Psoas muscle (tissue), 8 donors: Measurements from ENCODE around the gene NR1I2. TPM values are rescaled to one million over a fixed set of nuclear protein-coding genes. Genes with fewer than 3 reads are reported as not detected.

Source experiments
- ATAC-seq, 4 donors: fragments of 200-7000 bp; cut with Tn5 transposase; one replicate each; pipeline ENCODE4 v1.9.1; 2020; ENCODE audit warnings: moderate library complexity in 3 of 4, mild to moderate bottlenecking in 2 of 4
- DNase-seq, 2 donors: peaks; one replicate each; pipeline ENCODE4 v3.0.0-alpha.2; 2020
- H3K27ac ChIP-seq: fragments of 200-600 bp; one replicate; pipeline ENCODE4 v1.8.0; 2022
- H3K27me3 ChIP-seq, 3 donors: fragments of 200-600 bp in 1 of 3; one replicate each; pipeline versions ENCODE4 v1.6.1 to v1.8.0; 2013 to 2022; ENCODE audit warnings: low read length in 2 of 3, mild to moderate bottlenecking in 2 of 3, moderate library complexity in 1 of 3; ENCODE audit not compliant: insufficient read depth in 3 of 3
- H3K36me3 ChIP-seq, 2 donors: fragments of 200-600 bp in 1 of 2; one replicate each; pipeline versions ENCODE4 v1.6.1 to v1.8.0; 2013 to 2022; ENCODE audit warnings: low read depth in 1 of 2, mild to moderate bottlenecking in 1 of 2, moderate library complexity in 1 of 2; ENCODE audit not compliant: insufficient read depth in 1 of 2
- H3K4me1 ChIP-seq: fragments of 200-600 bp; one replicate; pipeline ENCODE4 v1.8.0; 2022
- H3K4me3 ChIP-seq: fragments of 200-600 bp; one replicate; pipeline ENCODE4 v1.8.0; 2022; ENCODE audit warnings: mild to moderate bottlenecking
- H3K9me3 ChIP-seq: fragments of 200-600 bp; one replicate; pipeline ENCODE4 v1.8.0; 2022
- WGBS, 3 donors: extraction: QIAGEN DNeasy Blood & Tissue Kit; methylation state at CpG; one replicate each; pipeline versions ENCODE4 v1.1.6 to v1.1.7; 2013; 5-methylcytosine and 5-hydroxymethylcytosine counted together
- intact Hi-C, 2 donors: fragments of 100-400 bp; cut with DNase I; formaldehyde crosslinking; loops; one replicate each; pipeline versions ENCODE4 v1.11.0 to v1.14.2; 2022
- long read RNA-seq, 2 donors: library from polyadenylated mRNA; unstranded; transcript quantifications; one replicate each; pipeline ENCODE4 v2.0.0, GENCODE V29; 2021
- polyA plus RNA-seq, 3 donors: library from polyadenylated mRNA; stranded (reverse); fragments of 200-250 nt; gene quantifications; one replicate each; pipeline ENCODE4 v1.2.3, GENCODE V29; 2013
- total RNA-seq, 4 donors: library from RNA; stranded (reverse); fragmentation: NEBNext Ultra II Directional in 2 of 4; extraction: Animal tissue kit (Norgen Biotek cat#: 25700) in 2 of 4; gene quantifications; one replicate each; pipeline versions ENCODE4 v1.2.1 to v1.2.4, GENCODE V29; 2021 to 2023
- TF ChIP-seq, protein P1 (sequence below): fragments of 200-600 bp; IDR thresholded peaks from one replicate; pipeline ENCODE4 v1.8.0; 2022; ENCODE audit warnings: antibody characterized with exemption
- donor health status: healthy with polysubstance abuse.
- donor health status: DM: no; HTN: no; CAD: no; lungs with moderate emphysema.
- donor health status: Bipolar disorder and iron deficiency.
- donor health status: healthy.
- donor health status: DM: yes; HTN: yes; CAD: no.
- donor health status: DM: no; HTN: no; CAD: no.
- donor health status: DM: no; HTN: no; CAD: no.
- donor health status: DM: yes; HTN: yes; CAD: no.

NR1I2 gene
- total RNA-seq (not detected), polyA plus RNA-seq (under 1 TPM in 2 of 3 donors, not detected in 1; 0.03 to 0.05 TPM)
- long read RNA-seq, donor 1, result 0 reads
- long read RNA-seq, donor 2, result 0 reads

DNA sequence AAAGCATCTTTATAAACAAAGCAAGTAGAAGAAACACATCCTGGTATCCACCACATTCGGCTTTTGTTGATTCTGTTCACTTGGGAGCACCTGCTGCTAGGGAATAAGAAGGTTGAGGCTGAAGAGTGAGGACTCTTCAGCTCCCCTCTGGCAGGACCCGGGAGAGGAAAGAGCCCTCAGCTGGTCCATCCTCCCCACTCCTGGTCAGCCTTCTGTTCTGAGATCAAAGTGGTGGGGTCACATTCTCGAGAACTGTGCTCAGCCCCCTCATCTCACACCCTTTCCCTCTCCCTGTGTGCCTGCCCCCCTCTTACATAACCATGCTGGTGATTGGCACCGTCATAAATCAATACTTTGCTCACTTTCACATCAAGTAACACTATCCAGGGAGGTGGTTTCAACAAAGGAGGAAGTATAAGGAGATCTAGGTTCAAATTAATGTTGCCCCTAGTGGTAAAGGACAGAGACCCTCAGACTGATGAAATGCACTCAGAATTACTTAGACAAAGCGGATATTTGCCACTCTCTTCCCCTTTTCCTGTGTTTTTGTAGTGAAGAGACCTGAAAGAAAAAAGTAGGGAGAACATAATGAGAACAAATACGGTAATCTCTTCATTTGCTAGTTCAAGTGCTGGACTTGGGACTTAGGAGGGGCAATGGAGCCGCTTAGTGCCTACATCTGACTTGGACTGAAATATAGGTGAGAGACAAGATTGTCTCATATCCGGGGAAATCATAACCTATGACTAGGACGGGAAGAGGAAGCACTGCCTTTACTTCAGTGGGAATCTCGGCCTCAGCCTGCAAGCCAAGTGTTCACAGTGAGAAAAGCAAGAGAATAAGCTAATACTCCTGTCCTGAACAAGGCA is at the start of gene NR1I2:
Gene NR1I2 (plus strand): TSS at position 772 of the 869 bp plus-strand sequence.
- Histone ChIP-seq H3K4me1 (no peaks in the 10 kb centered on the region), H3K4me3 (no peak within 1 kb of the TSS), H3K27me3 (no peaks in the 10 kb centered on the region), H3K36me3 (no peaks in the 10 kb centered on the region), H3K9me3 (no peaks in the 10 kb centered on the region), H3K27ac (no peak within 1 kb of the TSS)
- ATAC-seq (no peak), DNase-seq (no peak)
- TF ChIP-seq, protein P1, sequence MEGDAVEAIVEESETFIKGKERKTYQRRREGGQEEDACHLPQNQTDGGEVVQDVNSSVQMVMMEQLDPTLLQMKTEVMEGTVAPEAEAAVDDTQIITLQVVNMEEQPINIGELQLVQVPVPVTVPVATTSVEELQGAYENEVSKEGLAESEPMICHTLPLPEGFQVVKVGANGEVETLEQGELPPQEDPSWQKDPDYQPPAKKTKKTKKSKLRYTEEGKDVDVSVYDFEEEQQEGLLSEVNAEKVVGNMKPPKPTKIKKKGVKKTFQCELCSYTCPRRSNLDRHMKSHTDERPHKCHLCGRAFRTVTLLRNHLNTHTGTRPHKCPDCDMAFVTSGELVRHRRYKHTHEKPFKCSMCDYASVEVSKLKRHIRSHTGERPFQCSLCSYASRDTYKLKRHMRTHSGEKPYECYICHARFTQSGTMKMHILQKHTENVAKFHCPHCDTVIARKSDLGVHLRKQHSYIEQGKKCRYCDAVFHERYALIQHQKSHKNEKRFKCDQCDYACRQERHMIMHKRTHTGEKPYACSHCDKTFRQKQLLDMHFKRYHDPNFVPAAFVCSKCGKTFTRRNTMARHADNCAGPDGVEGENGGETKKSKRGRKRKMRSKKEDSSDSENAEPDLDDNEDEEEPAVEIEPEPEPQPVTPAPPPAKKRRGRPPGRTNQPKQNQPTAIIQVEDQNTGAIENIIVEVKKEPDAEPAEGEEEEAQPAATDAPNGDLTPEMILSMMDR, result no peak
- intact Hi-C loops, result no loop called here
- 80 to 86% (median 84%) methylated on average over 10 of the region's 10 CpGs for WGBS, 3 donors

DNA sequence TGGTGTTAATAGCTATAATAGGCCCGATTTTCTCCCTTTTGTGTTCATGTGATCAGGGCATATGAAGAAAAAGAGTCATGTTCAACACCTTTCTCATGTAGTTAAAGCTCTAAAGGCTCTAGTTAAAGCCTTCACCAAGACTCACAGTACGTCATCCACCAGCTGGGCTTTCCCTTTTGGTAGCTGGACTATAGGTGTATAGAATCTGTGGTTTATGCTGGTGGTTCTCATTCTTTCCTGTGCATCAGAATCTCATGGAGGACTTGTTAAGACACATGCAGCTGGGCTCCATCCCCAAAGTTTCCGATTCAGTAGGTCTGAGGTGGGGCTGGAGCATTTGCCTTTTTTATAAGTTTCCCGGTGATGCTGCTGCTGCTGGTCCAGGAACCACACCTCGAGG is 48.1 kb upstream of the NR1I2 start:
- DNase-seq (no peak), ATAC-seq (no peak)
- TF ChIP-seq, protein P1, result no peak
- Histone ChIP-seq H3K4me1 (peaks cover 3% of the 10 kb centered on the region), H3K27me3 (no peaks in the 10 kb centered on the region), H3K36me3 (no peaks in the 10 kb centered on the region), H3K4me3 (no peak overlapping the region), H3K27ac (no peak overlapping the region), H3K9me3 (no peaks in the 10 kb centered on the region)
- intact Hi-C loops, result no loop called here
- whole genome bisulfite sequencing, 3 donors, result 90 to 96% (median 96%) methylated on average over 5 of the region's 5 CpGs

DNA sequence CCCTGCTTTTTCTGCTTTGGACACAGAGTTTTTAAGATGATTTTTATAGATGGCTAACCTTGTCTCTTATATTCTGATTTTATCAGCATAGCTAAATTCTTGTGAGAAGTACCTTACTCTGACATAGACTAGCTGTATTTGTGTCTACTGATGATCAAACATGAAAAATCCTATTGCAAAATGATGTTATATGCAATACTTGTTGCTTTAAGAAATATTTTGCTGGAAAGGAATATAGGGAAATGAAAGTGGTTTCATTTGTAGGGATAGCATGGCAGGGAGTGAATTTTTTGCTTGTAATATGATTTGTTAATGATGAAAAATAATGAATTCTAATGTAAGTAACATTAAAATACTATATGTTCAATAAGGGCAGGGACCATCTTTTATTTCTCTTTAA is 43.2 kb upstream of the NR1I2 start:
- no peak overlapping the region for H3K27ac ChIP-seq
- TF ChIP-seq, protein P1, result no peak
- no peaks in the 10 kb centered on the region for H3K36me3 ChIP-seq
- DNase-seq, result no peak
- intact Hi-C loops, result no loop called here
- no peak for ATAC-seq
- no peaks in the 10 kb centered on the region for H3K27me3 ChIP-seq
- no peaks in the 10 kb centered on the region for H3K9me3 ChIP-seq
- H3K4me1 ChIP-seq, result no peaks in the 10 kb centered on the region
- no peak overlapping the region for H3K4me3 ChIP-seq

DNA sequence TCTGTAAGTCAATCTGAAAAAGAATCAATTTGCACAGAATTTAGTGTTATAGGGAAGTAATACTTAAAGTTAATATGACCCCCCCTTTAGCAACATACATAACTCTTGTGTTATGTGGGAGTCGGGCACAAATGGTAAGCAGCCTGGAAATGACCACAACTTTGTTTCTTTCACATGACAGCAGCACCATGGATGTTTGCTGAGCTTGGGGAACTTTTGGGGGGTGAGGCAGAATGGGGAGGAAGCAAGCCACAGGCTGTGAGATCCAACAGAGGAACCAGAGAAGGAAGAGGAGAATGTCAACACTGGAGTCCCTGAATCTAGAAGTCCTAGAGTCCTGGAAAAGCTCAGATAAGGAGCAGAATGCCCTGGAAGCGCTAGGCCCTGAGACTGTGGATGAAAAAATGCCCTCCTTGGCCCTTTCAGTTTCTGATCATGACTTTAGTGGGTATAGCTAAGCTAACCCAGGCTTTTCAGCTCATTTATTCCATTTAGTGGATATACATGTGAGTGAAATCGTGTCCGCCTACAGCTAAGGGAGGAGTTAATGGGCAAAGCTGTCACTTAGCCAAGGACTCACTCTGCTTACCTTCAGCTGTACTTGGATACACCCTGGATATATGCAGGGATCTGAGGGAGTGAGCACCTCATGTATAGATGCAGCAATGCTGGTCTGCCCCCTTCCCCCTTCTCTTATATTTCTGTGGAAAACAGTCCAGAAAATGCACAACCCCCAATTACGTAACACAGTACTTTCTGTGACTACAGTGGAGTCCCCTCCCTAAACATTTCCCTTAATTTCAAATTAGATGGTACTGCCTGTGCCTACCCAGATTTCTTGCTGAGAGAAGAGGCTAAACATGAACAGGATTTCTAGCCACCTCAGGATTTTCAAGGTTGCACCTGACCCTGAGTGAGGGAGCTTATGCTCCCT is 40.0 kb upstream of the NR1I2 start:
- no peak for ATAC-seq

More for the DNA sequence above, 40.0 kb upstream of the NR1I2 start:
- Histone ChIP-seq H3K27ac (no peak overlapping the region), H3K4me1 (no peaks in the 10 kb centered on the region), H3K4me3 (no peak overlapping the region), H3K36me3 (no peaks in the 10 kb centered on the region), H3K9me3 (no peaks in the 10 kb centered on the region), H3K27me3 (no peaks in the 10 kb centered on the region)
- intact Hi-C loops, result no loop called here
- TF ChIP-seq, protein P1, result no peak
- DNase-seq, result no peak
- WGBS, 3 donors, result 85 to 90% (median 90%) methylated on average over 5 of the region's 5 CpGs
